ENCODE data around the gene TRIP13.

Gene TRIP13

DNA sequence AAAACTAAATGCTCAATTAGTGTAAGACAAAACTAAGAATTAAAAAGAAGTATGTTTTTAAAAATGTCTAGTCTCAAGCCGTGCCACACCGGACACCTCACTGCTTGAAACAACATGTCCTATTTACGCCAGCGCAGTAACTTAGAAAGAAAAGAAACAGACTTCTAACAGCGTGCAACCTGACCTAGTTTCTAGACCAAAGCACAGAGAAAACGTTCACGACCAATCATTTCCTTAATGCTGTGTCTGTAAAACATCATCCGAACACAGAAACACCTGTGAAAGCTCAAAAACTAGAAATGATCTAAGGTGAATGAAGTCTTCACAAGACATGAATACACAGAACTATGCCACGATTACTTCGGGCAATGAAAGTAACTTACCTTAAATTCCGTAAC lies 4.0 kb upstream of the TRIP13 start:
- H3K27ac ChIP-seq, result no peak overlapping the region
- TF ChIP-seq, protein P1, sequence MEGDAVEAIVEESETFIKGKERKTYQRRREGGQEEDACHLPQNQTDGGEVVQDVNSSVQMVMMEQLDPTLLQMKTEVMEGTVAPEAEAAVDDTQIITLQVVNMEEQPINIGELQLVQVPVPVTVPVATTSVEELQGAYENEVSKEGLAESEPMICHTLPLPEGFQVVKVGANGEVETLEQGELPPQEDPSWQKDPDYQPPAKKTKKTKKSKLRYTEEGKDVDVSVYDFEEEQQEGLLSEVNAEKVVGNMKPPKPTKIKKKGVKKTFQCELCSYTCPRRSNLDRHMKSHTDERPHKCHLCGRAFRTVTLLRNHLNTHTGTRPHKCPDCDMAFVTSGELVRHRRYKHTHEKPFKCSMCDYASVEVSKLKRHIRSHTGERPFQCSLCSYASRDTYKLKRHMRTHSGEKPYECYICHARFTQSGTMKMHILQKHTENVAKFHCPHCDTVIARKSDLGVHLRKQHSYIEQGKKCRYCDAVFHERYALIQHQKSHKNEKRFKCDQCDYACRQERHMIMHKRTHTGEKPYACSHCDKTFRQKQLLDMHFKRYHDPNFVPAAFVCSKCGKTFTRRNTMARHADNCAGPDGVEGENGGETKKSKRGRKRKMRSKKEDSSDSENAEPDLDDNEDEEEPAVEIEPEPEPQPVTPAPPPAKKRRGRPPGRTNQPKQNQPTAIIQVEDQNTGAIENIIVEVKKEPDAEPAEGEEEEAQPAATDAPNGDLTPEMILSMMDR (conservative IDR thresholded peaks at IDR 0.05), result no peak

DNA sequence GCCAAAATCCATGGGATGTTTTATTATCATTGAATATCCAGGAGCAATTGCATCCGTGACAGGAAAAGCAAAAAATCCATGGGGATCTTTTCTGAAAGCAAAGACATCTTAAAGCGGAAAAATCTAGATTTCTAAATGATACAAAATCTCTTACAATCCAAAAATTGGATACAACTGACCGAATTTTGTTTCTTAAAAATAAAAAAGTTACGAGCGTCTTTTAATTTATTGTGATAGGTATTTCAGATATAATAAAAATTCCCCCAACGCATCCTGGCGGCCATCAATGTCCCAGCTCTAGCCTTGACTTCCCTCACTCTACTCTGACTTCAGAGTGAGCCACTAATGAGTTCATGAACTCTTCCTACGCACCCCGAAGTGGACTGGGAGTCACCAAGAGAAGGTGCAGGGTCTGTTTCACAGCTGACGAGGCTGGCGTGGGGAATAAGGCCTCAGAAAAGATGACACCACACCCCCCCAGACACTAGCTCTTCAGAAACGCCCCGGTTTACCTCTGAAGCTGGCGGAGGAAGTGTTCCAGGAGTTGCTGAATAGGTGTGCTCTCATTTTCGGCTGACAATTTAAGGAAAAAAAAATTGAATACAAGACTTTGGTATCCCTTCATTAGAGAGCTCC lies 3.5 kb upstream of the TRIP13 start:
- TF ChIP-seq, protein P1 (conservative IDR thresholded peaks at IDR 0.05), result no peak
- no peak overlapping the region for H3K27ac ChIP-seq

DNA sequence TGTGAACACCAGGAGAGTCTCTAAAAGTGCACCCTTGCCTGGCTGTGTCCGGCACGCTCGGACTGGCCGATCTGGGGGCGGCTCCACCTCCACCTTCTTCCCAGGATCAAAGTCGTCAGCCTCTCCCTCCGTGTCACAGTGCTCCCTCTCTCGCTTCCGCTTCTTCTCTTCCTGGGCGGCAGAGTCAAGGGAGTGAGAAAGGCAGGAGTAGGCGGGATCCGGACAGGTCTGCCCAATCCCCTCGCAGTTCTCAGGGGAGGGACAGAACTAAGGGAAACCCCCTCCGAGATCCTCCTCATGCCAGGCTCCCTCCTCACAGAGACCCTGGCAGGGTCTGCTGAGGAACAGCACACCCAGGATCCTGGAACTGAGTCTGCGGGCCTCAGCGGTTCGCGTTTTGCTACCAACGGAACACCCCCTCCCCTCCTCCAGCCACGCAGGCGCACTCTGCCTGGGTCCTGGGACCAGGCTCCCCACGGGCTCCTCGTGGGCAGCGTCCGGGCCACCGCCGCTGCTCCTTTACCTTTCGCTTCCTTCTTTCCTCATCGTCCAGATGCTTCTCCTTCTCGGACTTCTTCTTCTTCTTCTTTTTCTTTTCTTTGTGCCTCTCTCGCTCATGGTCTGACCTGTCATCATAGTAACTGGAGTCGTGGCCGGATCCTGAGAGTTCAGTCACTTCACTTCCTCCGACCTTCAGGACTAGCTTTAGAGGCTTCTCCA lies 1.4 kb upstream of the TRIP13 start:
- H3K27ac ChIP-seq, result peak overlapping the region; percentile 95
- TF ChIP-seq, protein P1 (conservative IDR thresholded peaks at IDR 0.05), result no peak

DNA sequence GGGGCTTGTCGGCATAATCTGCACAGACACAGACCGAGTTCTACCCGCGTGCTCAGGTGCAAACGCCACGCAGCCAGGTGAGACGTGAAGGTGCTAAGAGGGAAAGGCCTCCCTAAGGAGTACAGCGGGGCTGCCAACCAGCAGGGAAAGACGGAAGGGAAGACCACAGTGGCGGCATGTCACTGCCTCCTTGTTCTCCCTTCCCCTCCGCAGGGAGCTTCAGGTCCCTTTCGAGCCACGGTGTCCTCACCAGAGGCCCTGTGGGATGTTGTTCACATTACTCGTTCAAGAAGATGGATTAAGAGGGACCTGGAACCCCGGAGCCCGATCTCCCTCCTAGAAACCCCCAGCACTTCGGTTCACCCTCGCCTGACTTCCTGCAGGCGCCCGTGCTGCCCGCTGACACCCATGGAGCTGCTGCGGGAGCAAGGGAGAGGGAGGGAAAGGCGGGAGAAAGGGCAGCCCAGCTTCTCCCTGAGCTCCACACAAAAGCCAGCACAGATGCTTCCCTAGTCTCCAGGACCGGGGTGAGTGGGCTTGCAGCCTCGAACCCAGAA lies 769 bp upstream of the TRIP13 start:
- H3K27ac ChIP-seq, result peak overlapping the region; percentile 95
- TF ChIP-seq, protein P1 (conservative IDR thresholded peaks at IDR 0.05), result no peak

DNA sequence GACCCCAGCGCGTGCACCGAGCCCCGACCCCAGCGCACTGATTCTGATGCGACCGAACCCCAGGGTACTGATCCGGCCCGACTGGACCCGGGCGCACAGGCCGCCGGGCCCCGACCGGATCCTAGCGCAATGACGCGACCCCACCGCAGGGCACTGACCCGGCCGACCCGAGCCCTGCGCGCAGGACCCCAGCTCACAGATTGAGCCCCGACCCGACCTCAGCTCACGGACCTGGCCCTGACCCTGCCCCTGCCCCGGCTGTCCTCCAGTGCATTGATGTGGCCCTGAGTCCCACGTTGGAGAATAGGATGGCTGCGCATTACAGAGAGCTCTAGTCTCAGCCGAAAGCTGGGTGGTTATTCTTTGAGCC lies 438 bp downstream of the TRIP13 start:
- TF ChIP-seq, protein P1 (conservative IDR thresholded peaks at IDR 0.05), result no peak
- H3K27ac ChIP-seq, result peak overlapping the region; percentile 95; the same call in 1 of the 2 replicates

DNA sequence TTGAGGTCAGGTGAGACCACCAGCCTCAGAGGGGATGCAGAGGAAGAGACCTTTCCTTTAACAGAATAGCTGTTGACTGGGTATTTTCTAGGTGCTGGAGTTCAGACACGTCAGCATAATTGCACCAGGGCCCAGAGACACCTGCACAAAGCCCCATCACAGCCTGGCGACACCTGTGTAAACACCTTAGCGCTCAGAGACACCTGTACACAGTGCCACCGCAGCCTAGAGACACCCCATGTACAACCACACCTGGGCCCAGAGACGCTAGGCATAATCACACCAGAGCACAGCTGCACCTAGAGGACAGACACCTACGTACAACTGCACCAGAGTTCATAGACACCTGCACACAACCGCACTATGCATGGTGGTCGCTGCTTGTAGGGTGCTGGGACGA lies 1.0 kb downstream of the TRIP13 start:
- TF ChIP-seq, protein P1 (conservative IDR thresholded peaks at IDR 0.05), result no peak
- H3K27ac ChIP-seq, result peak overlapping the region; percentile 95; the same call in 1 of the 2 replicates

DNA sequence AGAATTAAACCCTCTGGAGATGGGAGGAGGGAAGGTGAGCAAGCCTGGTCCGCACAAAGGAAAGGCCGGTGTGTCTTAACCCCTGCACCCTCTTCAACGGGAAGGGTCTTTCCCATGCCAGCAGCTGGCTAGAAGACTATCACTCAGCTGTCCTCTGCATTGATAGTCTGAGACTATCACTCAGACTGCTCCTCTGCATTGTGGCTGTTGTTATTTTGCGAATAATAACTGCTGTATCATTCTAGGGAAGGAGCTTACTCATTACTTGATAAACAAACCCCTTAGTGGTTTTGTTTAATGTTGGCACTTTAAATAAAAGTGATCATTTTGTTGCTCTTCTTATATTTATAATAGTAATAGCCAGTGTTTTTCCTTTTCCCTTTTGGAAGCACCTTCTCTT lies 8.1 kb downstream of the TRIP13 start:
- TF ChIP-seq, protein P1 (conservative IDR thresholded peaks at IDR 0.05), result no peak
- no peak overlapping the region for H3K27ac ChIP-seq
